ENCODE measurements around the gene LARP6. TPM values are rescaled to one million over a fixed set of nuclear protein-coding genes. Genes with fewer than 3 reads are reported as not detected.

The LARP6 gene
- total RNA-seq, 1 donor from 2014 or later = 21.6 TPM

GRCh38 chr15:70794596-70795310, 59.2 kb downstream of the LARP6 start:
- H3K4me1 Mint-ChIP-seq (ENCODE audit: low read depth, unreplicated experiment) = no peaks in the 10 kb centered on the region
- no peak for DNase-seq
- TF ChIP-seq CTCF (IDR thresholded peaks at IDR 0.05; ENCODE audit: partially characterized antibody, unreplicated experiment) = no peak
- no peak overlapping the region for H3K27ac Mint-ChIP-seq (ENCODE audit: unreplicated experiment)
- H3K36me3 Mint-ChIP-seq (ENCODE audit: unreplicated experiment) = no peaks in the 10 kb centered on the region
- no peak overlapping the region for H3K4me3 Mint-ChIP-seq (ENCODE audit: unreplicated experiment)
- no peaks in the 10 kb centered on the region for H3K27me3 Mint-ChIP-seq (ENCODE audit: unreplicated experiment)
- no peaks in the 10 kb centered on the region for H3K9me3 Mint-ChIP-seq (ENCODE audit: unreplicated experiment)

GRCh38 chr15:70793694-70794093, 60.3 kb downstream of the LARP6 start:
- Mint-ChIP-seq H3K4me3 (ENCODE audit: unreplicated experiment) (no peak overlapping the region), H3K9me3 (ENCODE audit: unreplicated experiment) (no peaks in the 10 kb centered on the region), H3K36me3 (ENCODE audit: unreplicated experiment) (no peaks in the 10 kb centered on the region), H3K27me3 (ENCODE audit: unreplicated experiment) (no peaks in the 10 kb centered on the region), H3K27ac (ENCODE audit: unreplicated experiment) (no peak overlapping the region), H3K4me1 (ENCODE audit: low read depth, unreplicated experiment) (no peaks in the 10 kb centered on the region)
- no peak for TF ChIP-seq CTCF (IDR thresholded peaks at IDR 0.05; ENCODE audit: partially characterized antibody, unreplicated experiment)
- no peak for DNase-seq

- TF ChIP-seq CTCF (IDR thresholded peaks at IDR 0.05; ENCODE audit: partially characterized antibody, unreplicated experiment) = no peak
- Mint-ChIP-seq H3K27me3 (ENCODE audit: unreplicated experiment) (no peaks in the 10 kb centered on the region), H3K4me3 (ENCODE audit: unreplicated experiment) (no peak overlapping the region), H3K27ac (ENCODE audit: unreplicated experiment) (no peak overlapping the region), H3K9me3 (ENCODE audit: unreplicated experiment) (no peaks in the 10 kb centered on the region), H3K4me1 (ENCODE audit: low read depth, unreplicated experiment) (no peaks in the 10 kb centered on the region), H3K36me3 (ENCODE audit: unreplicated experiment) (no peaks in the 10 kb centered on the region)
- DNase-seq = no peak
Observed at GRCh38 chr15:70792171-70792573, 61.8 kb downstream of the LARP6 start.

- Mint-ChIP-seq H3K36me3 (ENCODE audit: unreplicated experiment) (no peaks in the 10 kb centered on the region), H3K27ac (ENCODE audit: unreplicated experiment) (no peak overlapping the region), H3K4me3 (ENCODE audit: unreplicated experiment) (no peak overlapping the region), H3K4me1 (ENCODE audit: low read depth, unreplicated experiment) (no peaks in the 10 kb centered on the region), H3K9me3 (ENCODE audit: unreplicated experiment) (no peaks in the 10 kb centered on the region), H3K27me3 (ENCODE audit: unreplicated experiment) (no peaks in the 10 kb centered on the region)
- no peak for DNase-seq
- TF ChIP-seq CTCF (IDR thresholded peaks at IDR 0.05; ENCODE audit: partially characterized antibody, unreplicated experiment) = no peak
Observed at GRCh38 chr15:70791259-70791658, 62.7 kb downstream of the LARP6 start.

GRCh38 chr15:70789213-70789612, 64.7 kb downstream of the LARP6 start:
- Mint-ChIP-seq H3K4me1 (ENCODE audit: low read depth, unreplicated experiment) (no peaks in the 10 kb centered on the region), H3K27ac (ENCODE audit: unreplicated experiment) (no peak overlapping the region), H3K27me3 (ENCODE audit: unreplicated experiment) (no peaks in the 10 kb centered on the region), H3K9me3 (ENCODE audit: unreplicated experiment) (no peaks in the 10 kb centered on the region), H3K36me3 (ENCODE audit: unreplicated experiment) (no peaks in the 10 kb centered on the region), H3K4me3 (ENCODE audit: unreplicated experiment) (no peak overlapping the region)
- DNase-seq = no peak
- TF ChIP-seq CTCF (IDR thresholded peaks at IDR 0.05; ENCODE audit: partially characterized antibody, unreplicated experiment) = no peak
